Hepatic stellate cell (primary cell): ENCODE results near the gene CLEC1A.

Experiments used
- DNase-seq: peaks from one replicate; pipeline ENCODE4 v3.0.0; 2011; ENCODE audit warnings: low spot score

The CLEC1A gene

DNA sequence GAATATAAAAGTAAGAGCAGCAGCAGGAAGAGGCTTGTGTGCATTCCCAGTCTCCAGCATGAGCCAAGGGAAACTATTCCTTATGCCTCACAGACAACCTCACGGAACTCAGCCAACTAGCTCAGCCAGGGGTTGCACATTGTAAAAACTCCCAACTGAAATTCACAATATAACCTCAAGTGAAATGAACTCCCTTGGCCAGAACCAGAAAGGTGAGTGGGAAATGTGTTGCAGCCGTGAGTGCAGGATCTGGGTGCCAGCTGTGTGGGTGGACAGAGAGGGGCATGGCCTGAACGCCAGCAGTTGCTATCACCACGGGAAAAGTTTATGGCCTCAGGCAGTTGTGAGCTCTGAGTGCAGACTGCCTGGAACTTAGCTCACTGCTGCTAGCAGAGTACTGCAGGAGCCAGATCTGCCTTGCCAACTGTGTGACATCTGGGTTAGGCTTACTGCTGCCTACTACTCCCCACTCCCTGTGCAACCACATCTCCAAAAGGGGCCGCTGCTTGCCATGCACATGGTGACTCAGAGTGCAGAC, 2.3 kb upstream of the CLEC1A start:
- no peak for DNase-seq

GRCh38 chr12:10097521-10097920, 1.3 kb downstream of the CLEC1A start:
- DNase-seq = no peak

DNA sequence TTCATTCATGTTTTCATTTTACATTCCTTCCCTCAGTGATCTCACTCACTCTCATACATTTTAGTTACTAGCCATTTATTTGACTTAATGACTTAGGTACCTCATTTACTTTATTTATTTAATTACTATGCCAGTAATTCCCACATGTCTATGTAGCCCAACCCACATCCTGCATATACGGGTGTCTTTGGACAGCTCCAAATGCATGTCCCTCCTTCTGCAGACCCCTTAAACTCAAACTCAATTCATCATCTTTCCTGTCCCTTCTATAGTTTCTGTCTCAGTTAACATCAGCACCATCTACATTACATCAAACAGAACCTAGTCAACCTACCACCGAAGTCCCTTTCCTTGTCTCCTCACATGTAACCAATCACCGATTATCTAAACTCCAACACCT, 2.8 kb downstream of the CLEC1A start:
- DNase-seq = no peak

DNA sequence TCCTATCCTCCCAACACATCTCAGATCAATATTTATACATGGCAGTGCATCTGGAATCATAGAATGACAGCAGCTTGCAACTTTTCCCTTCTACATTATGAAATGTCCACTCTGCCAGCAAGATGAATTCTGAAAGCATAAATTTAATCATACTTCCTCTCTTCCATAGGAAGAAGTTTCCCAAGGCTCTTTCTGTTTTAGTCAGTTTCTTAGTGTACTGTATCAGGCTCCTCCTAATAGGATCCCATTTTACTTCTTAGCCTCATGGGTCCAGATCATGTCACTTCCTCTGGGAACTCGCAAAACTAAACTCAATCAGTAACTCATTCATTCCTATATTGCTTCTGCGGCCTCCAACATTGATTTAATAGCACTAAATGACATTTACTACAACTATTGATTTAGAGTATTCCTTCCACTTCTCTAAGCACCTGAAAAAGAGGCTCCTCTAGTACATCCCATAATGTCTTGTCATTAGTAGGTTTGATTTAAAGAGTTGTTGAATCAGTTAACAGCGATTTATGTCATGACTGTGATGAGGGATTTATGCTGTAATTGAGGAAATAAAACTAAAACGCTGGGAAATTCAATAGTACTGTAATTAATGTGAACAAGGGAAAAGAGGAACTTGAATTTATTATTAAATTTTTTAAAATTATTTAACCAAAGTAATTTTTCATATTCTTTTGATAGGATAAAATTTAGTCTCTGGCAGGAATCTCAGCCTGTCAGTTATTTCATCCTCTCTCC, 4.0 kb downstream of the CLEC1A start:
- DNase-seq = no peak

- DNase-seq = no peak
Measured at GRCh38 chr12:10088955-10089900, 9.6 kb downstream of the CLEC1A start.

DNA sequence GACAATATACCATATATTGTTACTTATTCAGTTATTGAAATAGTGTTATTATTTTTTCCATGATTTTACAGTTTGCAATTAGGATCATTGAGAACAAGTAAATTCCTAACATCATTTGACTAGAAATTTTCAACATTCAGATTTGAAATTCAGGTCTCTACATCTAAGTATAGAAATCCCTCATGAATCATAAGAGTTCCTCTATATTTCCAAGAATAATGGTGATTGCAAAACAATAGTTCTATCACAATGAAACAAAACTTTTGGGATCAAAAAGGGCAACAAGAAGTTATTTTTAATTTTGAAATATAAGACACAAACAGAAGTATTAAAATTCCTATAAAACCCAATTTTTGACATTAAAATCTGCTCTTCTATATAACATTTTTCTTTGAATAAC, 10.8 kb downstream of the CLEC1A start:
- no peak for DNase-seq

DNA sequence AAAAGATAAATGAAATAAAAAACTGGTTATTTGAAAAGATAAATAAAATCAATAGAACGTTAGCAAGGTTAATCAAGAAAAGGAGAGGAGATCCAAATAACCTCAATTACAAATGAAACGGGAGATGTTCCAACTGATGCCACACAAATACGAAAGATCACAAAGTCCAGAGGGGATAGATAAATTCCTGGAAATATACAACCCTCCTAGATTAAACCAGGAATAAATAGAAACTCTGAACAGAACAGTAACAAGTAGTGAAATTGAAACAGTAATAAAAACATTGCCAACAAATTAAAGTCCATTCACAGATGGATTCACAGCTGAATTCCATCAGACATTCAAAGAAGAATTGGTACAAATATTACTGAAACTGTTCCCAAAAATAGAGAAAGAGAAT, 12.4 kb downstream of the CLEC1A start:
- no peak for DNase-seq

DNA sequence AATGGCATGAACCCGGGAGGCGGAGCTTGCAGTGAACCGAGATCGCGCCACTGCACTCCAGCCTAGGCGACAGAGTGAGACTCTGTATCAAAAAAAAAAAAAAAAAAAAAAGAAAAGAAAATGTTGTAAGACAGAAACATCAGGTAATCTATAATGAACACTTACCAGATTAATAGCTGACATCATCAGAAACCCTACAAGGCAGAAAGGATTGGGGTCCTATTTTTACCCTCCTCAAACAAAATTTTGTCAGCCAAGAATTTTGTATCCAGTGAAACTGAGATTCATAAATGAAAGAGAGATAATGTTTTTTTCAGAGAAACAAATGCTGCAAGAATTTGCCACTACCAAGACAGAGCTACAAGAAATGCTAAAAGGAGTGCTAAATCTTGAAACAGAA, 14.1 kb downstream of the CLEC1A start:
- no peak for DNase-seq

GRCh38 chr12:10082117-10082874, 16.5 kb downstream of the CLEC1A start:
- DNase-seq = no peak

DNA sequence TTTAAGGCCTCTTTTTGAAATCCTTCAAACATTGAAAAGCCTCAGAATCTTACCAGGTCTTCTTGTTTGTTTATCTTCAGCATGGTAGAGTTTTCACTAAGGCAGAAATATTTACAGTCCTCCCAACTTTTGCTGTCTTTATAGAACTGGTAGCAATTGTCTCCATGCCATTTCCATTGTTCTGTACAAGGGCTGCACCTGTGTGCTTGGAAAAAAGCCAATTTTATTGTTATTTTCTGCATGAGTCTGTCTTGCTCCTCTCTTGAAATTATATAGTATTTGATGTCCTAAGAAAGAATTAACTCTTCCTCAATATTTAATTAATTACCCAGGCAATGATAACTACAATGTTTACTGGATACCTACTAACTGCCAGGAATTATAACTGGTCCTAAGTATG, 23.3 kb downstream of the CLEC1A start:
- DNase-seq = no peak

DNA sequence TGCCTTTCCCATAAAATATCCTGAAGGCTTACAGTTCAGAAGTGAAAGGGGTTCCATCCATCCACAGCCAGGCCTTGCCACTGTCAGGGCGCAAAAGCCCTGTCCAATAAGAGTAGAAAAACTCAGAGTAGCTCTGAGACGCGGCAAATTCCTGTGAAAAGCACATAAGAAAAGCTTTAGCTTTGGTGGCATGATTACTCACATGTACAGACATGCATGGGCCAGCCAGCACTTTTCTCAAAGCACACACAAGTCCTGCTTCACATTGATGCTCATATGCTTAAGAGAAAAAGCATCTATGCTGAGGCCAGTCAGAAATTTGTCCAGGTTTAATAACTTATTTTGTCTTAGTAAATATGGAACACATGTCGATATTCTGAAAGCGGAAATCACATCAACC, 25.5 kb downstream of the CLEC1A start:
- no peak for DNase-seq

DNA sequence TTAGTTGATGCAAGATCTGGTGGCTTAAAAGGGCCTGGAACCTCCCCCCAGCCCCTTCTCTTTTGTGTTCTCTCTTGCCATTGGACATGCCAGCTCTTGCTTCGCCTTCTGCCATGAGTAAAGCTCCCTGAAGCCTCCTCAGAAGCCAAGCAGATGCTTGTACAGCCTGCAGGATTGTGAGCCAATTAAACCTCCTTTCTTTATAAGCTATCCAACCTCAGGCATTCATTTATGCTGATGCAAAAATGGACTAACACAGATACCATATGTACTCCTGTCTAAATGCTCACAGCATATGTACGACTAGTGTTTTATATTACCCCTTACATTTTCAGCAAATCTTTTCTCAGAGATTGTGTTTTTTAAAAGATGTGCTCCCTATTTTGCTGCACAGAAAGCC, 26.7 kb downstream of the CLEC1A start:
- no peak for DNase-seq

DNA sequence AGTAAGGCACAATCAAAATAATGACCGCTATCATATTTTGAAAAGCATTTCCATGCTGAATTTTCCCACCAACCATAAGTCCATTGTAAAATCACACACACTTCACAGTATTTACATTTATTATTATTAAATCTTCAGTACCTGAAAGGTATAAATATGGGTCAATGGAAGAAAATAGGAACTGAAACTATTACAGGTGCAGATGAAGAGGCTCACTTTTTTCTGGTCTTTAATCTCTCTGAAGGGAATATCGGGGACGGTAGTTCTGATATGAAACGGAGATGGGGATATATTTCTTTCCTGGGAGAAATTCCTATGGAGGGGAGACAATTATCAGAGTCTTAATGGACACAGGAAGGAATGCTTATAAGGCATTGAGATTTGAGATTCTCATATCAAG, 28.4 kb downstream of the CLEC1A start:
- no peak for DNase-seq

- DNase-seq = no peak
Measured at GRCh38 chr12:10069976-10070375, 28.8 kb downstream of the CLEC1A start.

DNA sequence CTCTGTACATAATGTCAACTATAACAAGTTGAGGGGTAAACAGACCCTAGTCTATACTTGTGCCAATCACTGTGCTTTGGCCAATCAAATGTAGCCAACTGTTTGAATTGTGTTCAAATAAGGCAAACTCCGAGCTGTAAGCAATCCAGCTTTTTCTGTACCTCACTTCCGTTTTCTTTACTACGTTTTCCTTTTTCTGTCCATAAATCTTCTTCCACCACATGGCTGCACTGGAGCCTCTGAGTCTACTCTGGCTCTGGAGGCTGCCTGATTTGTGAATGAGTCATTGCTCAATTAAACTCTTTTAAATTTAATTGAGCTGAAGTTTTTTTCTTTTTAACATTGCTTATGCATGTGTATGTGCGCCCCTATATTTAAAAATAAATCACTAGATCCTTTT, 29.7 kb downstream of the CLEC1A start:
- no peak for DNase-seq

GRCh38 chr12:10068644-10069043, 30.1 kb downstream of the CLEC1A start:
- no peak for DNase-seq

DNA sequence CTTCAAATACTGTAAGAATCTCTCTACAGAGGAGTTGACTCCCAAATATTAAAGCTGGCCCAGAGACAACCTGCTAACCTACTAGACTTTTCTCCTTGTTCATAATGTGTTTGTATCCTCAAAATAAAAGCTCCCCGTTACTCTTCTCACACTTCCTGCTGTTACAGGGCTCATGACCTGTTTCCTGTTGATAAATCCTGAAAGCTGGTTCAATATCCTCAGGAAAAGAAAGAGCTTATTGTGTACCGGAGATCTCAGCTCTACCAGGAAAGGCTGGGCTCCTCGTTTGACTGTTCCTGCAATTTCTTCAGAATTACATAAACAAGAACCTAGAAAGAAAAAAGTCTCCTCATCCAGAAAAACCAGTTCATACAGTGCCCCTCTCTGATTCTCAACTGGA, 30.8 kb downstream of the CLEC1A start:
- no peak for DNase-seq

- DNase-seq = no peak
Measured at GRCh38 chr12:10067264-10067663, 31.5 kb downstream of the CLEC1A start.

DNA sequence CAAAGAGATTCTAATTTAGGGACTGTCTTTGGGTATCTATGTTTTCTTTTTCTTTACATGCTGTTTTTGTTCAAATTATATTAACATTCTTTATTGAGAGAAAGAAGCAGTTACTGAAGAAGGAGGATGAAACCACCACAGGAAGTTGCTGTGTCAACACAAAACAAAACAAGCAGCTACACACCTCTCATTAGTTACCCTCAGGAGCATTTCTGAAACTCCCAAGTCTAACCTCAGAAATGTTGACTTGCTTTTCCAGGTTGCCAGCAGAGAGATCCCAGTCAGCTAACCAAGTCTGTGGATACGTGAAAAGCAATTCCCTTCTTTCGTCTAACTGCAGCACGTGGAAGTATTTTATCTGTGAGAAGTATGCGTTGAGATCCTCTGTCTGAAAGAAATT, 33.5 kb downstream of the CLEC1A start:
- DNase-seq = no peak

- DNase-seq = no peak
Measured at GRCh38 chr12:10058387-10058786, 40.4 kb downstream of the CLEC1A start.

GRCh38 chr12:10052193-10052913, 46.4 kb downstream of the CLEC1A start:
- no peak for DNase-seq

- no peak for DNase-seq
Measured at GRCh38 chr12:10048526-10048925, 50.3 kb downstream of the CLEC1A start.
